Caki2 (cell line): ENCODE measurements around the gene MPV17. TPM values are rescaled to one million over a fixed set of nuclear protein-coding genes. Genes with fewer than 3 reads are reported as not detected.
"Not testable (repeated sequence)": the region's sequence is repeated elsewhere in the genome, so short reads cannot be mapped to it uniquely, and the experiment has no call there.

Experiments used
- DNase-seq: peaks from one replicate; pipeline ENCODE4 v3.0.0-alpha.2; 2015; ENCODE audit warnings: low read depth
- in situ Hi-C: cut with HindIII; loops from 2 replicates; pipeline ENCODE4 v1.10.0; 2016; ENCODE audit warnings: low sequenced_read_pairs, low pct_unique_long_range_greater_than_20kb, mixed read lengths
- total RNA-seq: library from RNA; depleted of rRNA; stranded (reverse); fragments of >200 nt; shearing (Covaris generic); gene quantifications from 2 replicates; pipeline ENCODE4 v1.2.3, GENCODE V29; 2014; ENCODE audit warnings: low replicate concordance; rRNA removed

Gene MPV17, protein sequence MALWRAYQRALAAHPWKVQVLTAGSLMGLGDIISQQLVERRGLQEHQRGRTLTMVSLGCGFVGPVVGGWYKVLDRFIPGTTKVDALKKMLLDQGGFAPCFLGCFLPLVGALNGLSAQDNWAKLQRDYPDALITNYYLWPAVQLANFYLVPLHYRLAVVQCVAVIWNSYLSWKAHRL
- total RNA-seq, result 76.2 and 94.1 TPM in 2 replicates

DNA sequence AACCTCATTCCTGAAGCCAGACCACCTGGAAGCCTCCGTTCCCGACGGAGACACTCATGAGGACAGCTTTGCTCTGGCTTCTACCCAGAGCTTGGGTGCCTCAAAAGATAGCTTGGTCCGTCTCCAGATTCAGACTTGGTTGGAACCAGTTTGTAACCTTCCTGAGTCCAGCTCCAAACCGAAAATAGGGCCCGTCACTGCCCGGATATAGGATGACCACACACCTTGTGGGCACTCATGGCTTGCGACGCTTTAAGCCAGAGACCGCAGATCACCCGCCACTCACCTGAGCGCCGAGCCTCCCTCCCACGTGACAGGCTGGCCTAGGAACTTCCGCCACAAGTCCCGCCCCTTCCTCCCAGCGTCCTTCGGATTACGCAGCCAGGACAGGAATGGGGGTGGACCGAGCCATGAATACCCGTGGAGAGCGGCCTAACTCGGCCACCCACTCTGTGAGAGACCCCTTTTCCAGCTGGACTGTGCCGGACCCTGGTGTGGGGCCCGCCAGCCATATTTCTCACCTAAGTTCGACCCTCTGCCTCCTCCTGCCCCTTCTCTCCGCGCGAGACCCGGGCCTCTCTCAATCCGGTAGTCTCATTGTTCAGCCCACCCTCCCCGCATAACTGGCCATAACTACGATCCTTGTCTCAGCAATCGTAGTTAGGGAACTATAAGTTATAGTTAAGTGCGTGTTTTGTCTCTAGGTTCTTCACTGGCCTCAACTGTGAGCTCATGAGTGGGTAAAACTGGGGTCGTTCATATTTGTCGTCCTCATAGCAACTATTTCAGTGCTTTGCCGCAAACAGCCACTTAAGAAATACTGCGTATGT is at the start of gene MPV17:
TSS of gene MPV17 (minus strand) at position 332 of the 830 bp plus-strand sequence. CDS start 580 bp downstream, outside the sequence.
- peak; percentile 90 for DNase-seq
- in situ Hi-C loops, result no loop called here

DNA sequence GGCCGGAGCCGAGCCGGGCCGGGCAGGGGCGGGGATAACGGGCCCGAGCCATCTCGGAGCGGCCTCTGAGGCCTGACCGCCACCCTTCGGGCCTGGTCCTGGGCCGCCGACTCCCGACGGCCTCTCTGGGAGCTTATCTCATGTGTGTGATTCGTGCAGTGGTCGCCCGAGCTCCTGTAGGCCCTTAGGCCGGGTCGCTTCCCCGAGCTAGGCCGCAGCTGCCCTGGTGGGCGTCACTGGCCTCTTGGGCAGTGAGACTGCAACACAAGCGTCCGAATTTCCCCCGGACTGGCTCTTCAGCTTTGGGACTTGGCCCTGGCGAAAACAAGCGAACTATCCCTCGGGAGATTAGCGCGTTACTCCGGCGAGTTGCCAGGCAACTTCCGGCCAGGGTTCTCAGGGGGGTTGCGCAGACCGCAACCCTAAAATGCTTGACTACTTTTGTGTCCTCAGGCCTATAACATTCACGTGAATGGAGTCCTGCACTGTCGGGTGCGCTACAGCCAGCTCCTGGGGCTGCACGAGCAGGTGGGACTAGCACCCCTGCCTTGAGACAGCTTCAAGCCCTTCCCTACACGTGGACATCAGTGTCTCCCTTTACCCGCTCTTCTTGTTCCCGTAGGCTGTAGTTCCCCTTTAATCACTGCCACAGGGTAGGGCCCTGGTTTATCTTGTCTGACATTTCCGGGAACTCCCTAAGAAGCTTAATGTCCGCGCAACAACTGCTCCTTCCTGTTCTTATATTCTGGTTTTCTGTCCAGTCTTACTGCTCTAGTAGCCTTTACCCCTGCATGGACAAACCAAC is 48.1 kb upstream of the MPV17 start:
- in situ Hi-C loops, result no loop called here
- peak; percentile 40 for DNase-seq

DNA sequence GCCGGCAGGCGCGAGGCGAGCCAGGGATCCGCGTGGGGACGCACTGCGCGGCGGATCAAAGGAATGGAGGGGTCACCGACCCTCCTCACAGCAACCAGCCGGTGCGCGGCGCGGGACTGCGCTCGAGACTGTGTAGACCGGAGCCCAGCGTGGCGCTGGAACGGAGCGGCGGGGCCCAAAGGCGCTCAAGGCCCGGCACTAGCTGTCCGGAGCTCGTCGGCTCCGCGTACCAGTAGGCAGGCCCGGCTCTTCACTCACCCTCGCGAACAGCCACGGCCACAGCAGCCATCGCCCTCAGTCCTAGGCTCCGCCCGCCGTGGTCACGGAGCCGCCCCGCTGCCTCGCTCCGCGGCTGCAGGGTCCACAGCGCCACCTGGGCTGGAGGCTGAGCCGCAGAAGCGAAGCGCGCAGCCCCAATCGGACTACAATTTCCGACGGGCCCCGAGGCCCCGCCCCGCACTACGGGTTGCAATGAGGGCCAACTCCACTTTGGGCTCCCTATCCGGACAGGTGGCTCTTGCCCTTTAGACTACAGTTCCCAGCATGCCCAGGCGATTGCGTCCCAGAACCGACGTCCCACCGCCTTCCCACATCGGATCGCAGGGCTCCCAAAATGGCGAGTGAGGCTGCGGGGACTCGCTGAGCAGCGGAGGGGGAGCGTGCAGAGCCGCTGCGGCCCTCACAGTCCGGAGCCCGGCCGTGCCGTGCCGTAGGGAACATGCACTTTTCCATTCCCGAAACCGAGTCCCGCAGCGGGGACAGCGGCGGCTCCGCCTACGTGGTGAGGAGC is 47.3 kb upstream of the MPV17 start, which contains the start of the genes EIF2B4 and SNX17:
TSS of gene EIF2B4 (minus strand) at position 313 of the 790 bp plus-strand sequence. CDS start at position 289, 24 bp downstream.
TSS of gene SNX17 (plus strand) at position 591 of the 790 bp plus-strand sequence. CDS start at position 719, 128 bp downstream.
- in situ Hi-C loops, result no loop called here

DNA sequence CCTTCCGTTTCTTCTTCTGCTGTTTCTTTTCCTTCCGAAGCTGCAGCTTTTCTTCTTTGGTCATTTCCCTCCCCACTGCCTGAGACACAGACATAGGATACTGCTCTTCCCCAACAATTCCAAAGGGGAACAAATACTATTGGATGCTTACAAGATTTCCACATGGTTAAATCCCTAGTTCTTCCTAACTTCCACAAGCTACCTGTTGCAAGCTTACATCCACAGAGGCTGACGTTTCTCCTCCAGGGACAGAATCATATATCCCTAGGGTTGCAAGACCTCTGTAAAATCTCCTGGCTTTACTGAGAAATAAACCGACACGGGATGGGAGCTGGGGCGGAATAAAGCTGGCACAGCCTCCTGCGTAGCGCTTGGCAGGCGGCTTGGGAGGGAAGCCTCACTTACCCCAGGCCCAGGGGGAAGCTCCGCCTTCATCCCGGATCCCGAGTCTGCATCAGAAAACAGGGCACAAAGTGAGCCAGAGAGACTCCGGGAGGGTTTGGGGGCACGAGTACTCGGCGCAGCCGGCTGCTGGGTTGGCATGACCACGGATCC is 46.7 kb upstream of the MPV17 start:
- in situ Hi-C loops, result no loop called here
- no peak for DNase-seq

More for the DNA sequence above, 47.3 kb upstream of the MPV17 start, which contains the start of the genes EIF2B4 and SNX17:
- DNase-seq, result peak; percentile 98

DNA sequence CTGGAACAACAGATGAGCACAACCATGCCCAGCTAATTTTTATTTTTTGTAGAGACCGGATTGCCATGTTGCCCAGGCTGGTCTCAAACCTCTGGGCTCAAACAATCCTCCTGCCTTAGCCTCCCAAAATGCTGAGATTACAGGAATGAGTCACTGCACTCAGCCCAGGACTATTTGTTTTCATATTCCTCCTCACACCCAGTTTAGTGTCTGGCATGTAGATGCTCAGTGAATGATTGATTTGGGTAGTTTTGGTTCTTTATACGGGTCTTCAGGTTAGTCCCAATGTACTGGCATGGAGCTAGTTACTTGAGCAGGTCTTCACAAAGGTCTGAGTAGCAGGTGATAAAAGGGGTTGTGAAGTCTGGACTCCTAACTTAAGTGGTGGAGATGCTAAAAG is 41.0 kb upstream of the MPV17 start:
- no peak for DNase-seq
- in situ Hi-C loops, result no loop called here

DNA sequence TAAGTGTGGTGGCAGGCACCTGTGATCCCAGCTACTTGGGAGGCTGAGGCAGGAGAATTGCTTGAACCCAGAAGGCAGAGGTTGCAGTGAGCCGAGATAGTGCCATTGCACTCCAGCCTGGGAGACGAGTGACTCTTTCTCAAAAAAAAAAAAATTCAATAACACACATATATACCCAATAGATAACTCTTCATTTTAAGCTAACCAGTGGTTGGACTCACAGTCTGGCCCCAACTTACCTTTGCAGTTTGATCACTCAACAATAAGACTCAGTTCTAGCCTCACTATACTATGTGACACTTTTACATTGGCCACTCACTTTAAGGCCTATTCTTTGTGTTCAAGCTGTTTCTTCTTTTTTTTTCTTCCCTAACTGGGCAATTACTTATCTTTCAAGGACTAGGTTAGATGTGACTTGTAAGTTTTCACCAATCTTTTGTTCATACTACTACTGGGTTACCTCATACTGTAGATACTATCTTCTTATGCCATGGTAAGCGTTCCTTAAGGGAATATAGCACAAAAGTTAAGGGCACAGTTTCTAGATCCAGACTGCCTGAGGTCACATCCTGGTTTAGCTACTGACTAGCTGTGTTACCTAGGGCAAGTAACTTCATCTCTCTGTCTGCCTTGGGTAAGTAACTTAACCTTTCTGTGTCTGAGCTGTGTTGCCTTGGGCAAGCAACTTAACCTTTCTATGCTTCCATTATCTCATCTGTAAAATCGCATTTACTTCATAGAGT is 40.0 kb upstream of the MPV17 start:
- in situ Hi-C loops, result no loop called here
- no peak for DNase-seq

DNA sequence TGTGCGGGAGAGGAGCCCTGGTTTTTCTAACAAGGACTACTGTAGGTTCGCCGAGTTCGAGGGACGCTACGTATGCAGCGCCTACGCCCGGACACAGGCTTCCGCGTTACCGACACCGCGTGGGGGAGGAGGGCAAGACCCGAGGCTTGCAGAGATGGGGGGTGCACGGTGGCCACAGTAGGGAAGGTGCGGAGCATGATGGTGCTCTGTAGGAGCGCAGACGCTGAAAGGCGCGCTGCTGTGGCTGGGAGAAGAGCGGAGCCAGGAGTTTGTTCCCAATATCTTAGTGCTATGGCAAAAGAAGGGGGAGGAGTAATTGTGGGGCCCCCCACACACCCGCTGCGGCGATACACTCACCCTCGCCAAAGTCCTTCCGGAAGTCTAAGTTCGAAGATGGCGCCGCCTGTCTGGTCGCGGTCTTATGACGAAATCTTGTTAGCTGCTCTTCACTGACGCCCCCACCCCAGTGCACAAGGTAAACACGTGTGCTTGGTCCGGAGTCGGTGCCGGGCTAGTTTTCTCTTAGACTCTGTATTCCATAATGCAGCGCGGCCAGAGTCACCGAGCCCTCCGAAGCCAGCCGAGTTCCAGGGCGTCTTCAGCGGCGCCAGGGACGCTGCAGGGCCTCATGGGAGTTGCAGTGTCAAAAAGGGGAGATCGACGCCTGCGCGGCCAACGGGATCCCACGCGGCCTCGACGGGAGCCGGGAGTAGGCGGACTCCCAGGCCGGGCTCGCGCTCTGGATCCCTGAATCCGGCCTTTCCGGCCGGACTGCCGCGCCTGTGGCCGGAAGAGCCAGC is 33.7 kb upstream of the MPV17 start, which contains the start of gene GTF3C2:
TSS of gene GTF3C2 (minus strand) at position 383 of the 800 bp plus-strand sequence. CDS start 13,210 bp downstream, outside the sequence.
- peak; percentile 99 for DNase-seq
- in situ Hi-C loops, result no loop called here

DNA sequence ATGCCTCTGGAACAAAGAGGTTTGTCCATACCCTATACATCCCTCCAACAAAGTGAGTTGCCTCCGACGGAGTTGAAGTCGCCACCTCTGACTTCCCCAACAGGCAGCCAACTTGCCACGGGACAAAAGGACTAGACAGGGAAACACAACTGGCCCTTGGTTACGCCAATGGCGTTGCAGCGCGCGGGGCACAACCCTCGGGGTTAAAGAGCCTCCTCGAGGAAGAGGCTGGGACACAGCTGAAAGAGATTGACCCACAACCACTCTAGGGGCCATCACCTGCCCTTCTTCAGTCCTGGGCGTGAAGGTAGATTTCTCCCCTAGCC is 33.1 kb upstream of the MPV17 start:
- DNase-seq, result no peak

DNA sequence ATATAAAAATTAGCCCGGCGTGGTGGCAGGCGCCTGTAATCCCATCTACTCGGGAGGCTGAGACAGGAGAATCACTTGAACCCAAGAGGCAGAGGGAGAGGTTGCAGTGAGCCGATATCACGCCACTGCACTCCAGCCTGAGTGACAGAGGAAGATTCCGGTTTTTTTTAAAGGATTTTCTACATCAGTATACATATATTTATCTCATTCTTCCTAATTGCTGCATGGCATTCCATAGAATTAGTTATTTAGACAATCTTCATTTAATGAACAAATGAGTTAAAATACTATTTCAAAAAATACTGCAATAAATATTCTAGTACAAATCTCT is 31.7 kb upstream of the MPV17 start:
- no peak for DNase-seq
- in situ Hi-C loops, result no loop called here

More for the DNA sequence above, 33.1 kb upstream of the MPV17 start:
- in situ Hi-C loops, result no loop called here

DNA sequence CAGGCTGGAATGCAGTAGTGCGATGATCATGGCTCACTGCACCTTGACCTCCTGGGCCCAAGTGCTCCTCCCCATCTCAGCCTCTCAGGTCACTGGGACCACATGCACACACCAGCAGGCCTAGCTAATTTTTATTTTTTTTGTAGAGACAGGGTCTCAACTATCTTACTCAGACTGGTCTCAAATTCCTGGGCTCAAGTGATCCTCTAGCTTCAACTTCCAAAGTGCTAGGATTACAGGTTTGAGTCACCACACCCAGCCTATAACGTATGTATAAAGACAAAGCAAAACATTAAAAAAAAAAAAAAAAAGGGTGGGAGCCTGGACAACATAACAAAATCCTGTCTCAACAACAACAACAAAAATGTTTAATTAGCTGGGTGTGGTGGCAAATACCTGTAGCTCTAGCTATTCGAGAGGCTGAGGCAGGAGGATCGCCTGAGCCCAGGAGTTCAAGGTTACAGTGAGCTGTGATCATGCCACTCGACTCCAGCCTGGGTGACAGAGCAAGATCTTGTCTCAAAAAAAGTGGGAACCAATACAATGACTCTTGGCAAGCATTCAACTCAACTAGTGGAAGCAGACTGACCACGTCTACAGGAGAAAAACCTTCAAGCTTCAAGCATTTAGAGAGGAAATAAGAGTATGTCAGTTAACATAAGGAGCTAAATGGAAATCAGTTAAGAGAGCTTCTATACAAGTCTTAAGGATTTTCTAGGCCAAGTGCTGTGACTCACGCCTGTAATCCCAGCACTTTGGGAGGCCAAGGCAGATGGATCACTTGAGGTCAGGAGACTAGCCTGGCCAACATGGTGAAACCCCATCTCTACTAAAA is 31.1 kb upstream of the MPV17 start:
- DNase-seq, result peak; percentile 91
- in situ Hi-C loops, result no loop called here

DNA sequence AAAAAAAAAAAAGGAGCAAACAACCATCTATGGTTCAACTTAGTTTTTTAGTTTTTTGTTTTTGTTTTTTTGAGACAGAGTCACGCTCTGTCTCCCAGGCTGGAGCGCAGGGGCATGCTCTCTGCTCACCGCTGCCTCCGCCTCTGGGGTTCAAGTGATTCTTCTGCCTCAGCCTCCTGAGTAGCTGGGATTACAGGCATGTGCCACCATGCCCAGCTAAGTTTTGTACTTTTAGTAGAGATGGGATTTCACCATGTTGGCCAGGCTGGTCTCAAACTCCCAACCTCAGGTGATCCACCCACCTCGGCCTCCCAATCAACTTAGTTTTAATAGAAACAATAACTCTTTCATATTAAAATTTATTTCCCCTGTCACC is 30.5 kb upstream of the MPV17 start:
- in situ Hi-C loops, result not testable (repeated sequence)

DNA sequence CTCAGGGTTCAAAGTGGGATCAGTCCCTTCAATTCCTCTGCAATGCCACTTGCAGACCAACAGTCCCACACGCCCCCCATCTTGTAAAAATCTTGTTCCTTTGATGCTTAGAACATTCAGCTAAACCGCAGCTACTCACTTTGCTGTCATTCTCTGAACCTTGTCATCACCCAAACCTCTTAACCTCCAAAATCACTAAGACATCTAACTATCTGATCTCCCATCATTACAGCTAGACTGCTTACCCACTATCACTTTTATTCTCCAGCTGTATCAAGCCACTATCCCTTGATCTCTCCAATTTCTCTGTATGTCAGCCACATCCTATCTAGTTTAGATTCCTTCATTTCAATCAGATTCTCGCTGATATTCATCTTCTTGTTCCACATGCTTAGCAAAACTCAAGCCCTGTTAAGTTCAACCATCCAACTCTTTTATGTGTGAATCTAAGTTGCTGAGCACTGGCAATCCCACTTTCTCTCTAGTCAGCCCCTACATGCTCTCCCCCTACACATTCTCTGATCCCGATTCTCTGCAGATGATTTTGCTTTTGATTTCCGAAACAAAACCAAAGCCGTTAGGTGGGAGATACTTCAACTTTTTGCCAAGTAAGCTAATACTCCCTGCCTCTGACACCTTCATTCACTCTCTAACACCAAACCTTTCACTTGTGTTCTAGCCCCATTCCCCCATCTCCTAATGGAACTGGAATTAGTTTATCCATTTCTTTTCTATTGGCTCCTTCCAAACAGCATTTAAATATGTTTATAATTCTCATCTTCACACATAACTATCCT is 29.1 kb upstream of the MPV17 start:
- in situ Hi-C loops, result no loop called here
- no peak for DNase-seq

More for the DNA sequence above, 30.5 kb upstream of the MPV17 start:
- DNase-seq, result not testable (repeated sequence)

DNA sequence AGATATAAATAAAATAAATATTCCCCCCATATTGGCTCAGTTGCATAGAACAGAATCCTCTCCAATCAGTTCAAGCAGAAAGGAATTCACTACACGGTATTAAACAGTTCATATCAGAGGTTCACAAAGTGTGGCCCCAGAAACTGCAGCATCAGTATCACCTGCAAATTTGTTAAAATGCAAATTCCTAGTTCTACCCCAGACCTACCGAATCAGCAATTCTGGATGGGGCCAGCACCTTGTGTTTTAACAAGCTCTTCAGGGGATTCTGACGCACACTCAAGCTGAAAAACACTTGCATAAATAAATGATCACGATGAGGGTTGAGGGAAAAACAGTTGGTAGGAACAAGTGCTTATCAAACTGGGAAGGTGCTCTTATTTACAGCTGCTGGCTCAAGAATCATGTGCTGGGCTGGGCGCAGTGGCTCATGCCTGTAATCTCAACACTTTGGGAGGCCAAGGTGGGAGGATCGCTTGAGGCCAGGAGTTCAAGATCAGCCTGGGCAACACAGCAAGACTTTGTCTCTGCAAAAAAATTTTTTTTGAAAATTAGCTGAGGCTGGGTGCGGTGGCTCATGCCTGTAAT is 27.3 kb upstream of the MPV17 start:
- in situ Hi-C loops, result no loop called here
- DNase-seq, result no peak

DNA sequence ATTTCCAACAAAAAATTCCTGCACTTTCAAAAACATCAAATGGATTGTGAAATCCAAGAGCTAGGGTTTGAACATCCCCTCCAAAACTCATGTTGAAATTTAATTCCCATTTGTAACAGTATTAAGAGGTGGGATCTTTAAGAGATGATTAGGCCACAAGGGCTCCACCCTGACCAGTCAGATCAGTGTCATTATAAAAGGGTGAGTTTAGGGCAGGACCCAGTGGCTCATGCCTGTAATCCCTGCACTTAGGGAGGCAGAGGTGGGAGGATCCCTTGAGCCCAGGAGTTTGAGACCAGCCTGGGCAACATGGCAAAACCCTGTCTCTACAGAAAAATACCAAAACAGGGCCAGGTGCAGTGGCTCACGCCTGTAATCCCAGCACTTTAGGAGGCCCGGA is 24.7 kb upstream of the MPV17 start:
- in situ Hi-C loops, result no loop called here
- DNase-seq, result no peak
